OCI-LY1 (cell line): ENCODE measurements around the gene CACUL1.

Source experiments
- EZH2 ChIP-seq: fragments of 200-600 bp; sonication (generic), shearing (Covaris generic); IDR thresholded peaks from 2 replicates; pipeline ENCODE4 v1.8.0; 2017; ENCODE audit warnings: borderline replicate concordance, mixed run types, mild to moderate bottlenecking, antibody characterized with exemption, low read length, moderate library complexity, mixed read lengths
- TF ChIP-seq, protein P1 (sequence below): fragments of 200-600 bp; sonication (generic), shearing (Covaris generic); IDR thresholded peaks from 2 replicates; pipeline ENCODE4 v1.5.1; 2017; ENCODE audit warnings: mild to moderate bottlenecking, antibody characterized with exemption, low read length, moderate library complexity, mixed read lengths

GRCh38 chr10:118748041-118748440 is 6.7 kb downstream of the CACUL1 start:
- TF ChIP-seq, protein P1, sequence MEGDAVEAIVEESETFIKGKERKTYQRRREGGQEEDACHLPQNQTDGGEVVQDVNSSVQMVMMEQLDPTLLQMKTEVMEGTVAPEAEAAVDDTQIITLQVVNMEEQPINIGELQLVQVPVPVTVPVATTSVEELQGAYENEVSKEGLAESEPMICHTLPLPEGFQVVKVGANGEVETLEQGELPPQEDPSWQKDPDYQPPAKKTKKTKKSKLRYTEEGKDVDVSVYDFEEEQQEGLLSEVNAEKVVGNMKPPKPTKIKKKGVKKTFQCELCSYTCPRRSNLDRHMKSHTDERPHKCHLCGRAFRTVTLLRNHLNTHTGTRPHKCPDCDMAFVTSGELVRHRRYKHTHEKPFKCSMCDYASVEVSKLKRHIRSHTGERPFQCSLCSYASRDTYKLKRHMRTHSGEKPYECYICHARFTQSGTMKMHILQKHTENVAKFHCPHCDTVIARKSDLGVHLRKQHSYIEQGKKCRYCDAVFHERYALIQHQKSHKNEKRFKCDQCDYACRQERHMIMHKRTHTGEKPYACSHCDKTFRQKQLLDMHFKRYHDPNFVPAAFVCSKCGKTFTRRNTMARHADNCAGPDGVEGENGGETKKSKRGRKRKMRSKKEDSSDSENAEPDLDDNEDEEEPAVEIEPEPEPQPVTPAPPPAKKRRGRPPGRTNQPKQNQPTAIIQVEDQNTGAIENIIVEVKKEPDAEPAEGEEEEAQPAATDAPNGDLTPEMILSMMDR = no peak
- no peak for TF ChIP-seq EZH2
